H1 (cell line): ENCODE measurements around the gene UTS2R. TPM values are rescaled to one million over a fixed set of nuclear protein-coding genes. Genes with fewer than 3 reads are reported as not detected.

Experiments used
- CHD1 ChIP-seq: IDR thresholded peaks from 2 replicates; pipeline ENCODE4 v1.6.1; 2012; ENCODE audit warnings: low read depth, low read length, improper control_type of control experiment
- KDM1A ChIP-seq: fragments of 200-600, 300-600 bp; sonication (generic); IDR thresholded peaks from 2 replicates; pipeline ENCODE4 v1.7.1; 2016; ENCODE audit warnings: mild to moderate bottlenecking, low read length, borderline replicate concordance
- NANOG ChIP-seq: IDR thresholded peaks from 2 replicates; pipeline ENCODE4 v1.6.1; 2011; ENCODE audit warnings: low read length, low read depth, mild to moderate bottlenecking, inconsistent platforms; ENCODE audit not compliant: insufficient read depth, poor library complexity, severe bottlenecking
- RXRA ChIP-seq: IDR thresholded peaks from 2 replicates; pipeline ENCODE4 v1.6.1; 2011; ENCODE audit warnings: low read depth, mild to moderate bottlenecking, low read length, moderate library complexity; ENCODE audit not compliant: insufficient read depth
- SIRT6 ChIP-seq: IDR thresholded peaks from one replicate; pipeline ENCODE4 v1.7.1; 2012; ENCODE audit warnings: low read length, inconsistent platforms
- SP4 ChIP-seq: IDR thresholded peaks from 2 replicates; pipeline ENCODE4 v1.6.1; 2012; ENCODE audit warnings: low read length, inconsistent platforms
- polyA plus RNA-seq, 7 experiments: library from polyadenylated mRNA; depleted of rRNA in 3 of 7; stranded (reverse) in 5 of 7; unstranded in 2 of 7; fragments of >200 nt in 5 of 7; fragments of 200-250 nt in 2 of 7; gene quantifications; 1 replicate in 5 of 7; 2 replicates in 1 of 7; 4 replicates in 1 of 7; pipeline versions ENCODE4 v1.2.1 to v1.2.3, GENCODE V29; 2011 to 2013; ENCODE audit warnings: missing spikeins in 2 of 7, mixed read lengths in 2 of 7
- total RNA-seq: library from RNA; stranded (reverse); fragmentation: NEBNext Ultra II Directional; extraction: Animal tissue kit (Norgen Biotek cat#: 25700); gene quantifications from 2 replicates; pipeline ENCODE4 v1.2.1, GENCODE V29; 2021
- TF ChIP-seq, protein P1 (sequence below): fragments of 300-600 bp; sonication (generic); IDR thresholded peaks from 2 replicates; pipeline ENCODE4 v1.7.1; 2012; ENCODE audit warnings: low read length, moderate library complexity, mild to moderate bottlenecking, inconsistent platforms; ENCODE audit not compliant: insufficient replicate concordance

UTS2R gene
- total and polyA plus RNA-seq, 2 of the 8 experiments (the other 6 are each of a cell fraction or from before 2014, with no cell fraction given): 0.27 TPM; not detected in 1

- TF ChIP-seq, protein P1, sequence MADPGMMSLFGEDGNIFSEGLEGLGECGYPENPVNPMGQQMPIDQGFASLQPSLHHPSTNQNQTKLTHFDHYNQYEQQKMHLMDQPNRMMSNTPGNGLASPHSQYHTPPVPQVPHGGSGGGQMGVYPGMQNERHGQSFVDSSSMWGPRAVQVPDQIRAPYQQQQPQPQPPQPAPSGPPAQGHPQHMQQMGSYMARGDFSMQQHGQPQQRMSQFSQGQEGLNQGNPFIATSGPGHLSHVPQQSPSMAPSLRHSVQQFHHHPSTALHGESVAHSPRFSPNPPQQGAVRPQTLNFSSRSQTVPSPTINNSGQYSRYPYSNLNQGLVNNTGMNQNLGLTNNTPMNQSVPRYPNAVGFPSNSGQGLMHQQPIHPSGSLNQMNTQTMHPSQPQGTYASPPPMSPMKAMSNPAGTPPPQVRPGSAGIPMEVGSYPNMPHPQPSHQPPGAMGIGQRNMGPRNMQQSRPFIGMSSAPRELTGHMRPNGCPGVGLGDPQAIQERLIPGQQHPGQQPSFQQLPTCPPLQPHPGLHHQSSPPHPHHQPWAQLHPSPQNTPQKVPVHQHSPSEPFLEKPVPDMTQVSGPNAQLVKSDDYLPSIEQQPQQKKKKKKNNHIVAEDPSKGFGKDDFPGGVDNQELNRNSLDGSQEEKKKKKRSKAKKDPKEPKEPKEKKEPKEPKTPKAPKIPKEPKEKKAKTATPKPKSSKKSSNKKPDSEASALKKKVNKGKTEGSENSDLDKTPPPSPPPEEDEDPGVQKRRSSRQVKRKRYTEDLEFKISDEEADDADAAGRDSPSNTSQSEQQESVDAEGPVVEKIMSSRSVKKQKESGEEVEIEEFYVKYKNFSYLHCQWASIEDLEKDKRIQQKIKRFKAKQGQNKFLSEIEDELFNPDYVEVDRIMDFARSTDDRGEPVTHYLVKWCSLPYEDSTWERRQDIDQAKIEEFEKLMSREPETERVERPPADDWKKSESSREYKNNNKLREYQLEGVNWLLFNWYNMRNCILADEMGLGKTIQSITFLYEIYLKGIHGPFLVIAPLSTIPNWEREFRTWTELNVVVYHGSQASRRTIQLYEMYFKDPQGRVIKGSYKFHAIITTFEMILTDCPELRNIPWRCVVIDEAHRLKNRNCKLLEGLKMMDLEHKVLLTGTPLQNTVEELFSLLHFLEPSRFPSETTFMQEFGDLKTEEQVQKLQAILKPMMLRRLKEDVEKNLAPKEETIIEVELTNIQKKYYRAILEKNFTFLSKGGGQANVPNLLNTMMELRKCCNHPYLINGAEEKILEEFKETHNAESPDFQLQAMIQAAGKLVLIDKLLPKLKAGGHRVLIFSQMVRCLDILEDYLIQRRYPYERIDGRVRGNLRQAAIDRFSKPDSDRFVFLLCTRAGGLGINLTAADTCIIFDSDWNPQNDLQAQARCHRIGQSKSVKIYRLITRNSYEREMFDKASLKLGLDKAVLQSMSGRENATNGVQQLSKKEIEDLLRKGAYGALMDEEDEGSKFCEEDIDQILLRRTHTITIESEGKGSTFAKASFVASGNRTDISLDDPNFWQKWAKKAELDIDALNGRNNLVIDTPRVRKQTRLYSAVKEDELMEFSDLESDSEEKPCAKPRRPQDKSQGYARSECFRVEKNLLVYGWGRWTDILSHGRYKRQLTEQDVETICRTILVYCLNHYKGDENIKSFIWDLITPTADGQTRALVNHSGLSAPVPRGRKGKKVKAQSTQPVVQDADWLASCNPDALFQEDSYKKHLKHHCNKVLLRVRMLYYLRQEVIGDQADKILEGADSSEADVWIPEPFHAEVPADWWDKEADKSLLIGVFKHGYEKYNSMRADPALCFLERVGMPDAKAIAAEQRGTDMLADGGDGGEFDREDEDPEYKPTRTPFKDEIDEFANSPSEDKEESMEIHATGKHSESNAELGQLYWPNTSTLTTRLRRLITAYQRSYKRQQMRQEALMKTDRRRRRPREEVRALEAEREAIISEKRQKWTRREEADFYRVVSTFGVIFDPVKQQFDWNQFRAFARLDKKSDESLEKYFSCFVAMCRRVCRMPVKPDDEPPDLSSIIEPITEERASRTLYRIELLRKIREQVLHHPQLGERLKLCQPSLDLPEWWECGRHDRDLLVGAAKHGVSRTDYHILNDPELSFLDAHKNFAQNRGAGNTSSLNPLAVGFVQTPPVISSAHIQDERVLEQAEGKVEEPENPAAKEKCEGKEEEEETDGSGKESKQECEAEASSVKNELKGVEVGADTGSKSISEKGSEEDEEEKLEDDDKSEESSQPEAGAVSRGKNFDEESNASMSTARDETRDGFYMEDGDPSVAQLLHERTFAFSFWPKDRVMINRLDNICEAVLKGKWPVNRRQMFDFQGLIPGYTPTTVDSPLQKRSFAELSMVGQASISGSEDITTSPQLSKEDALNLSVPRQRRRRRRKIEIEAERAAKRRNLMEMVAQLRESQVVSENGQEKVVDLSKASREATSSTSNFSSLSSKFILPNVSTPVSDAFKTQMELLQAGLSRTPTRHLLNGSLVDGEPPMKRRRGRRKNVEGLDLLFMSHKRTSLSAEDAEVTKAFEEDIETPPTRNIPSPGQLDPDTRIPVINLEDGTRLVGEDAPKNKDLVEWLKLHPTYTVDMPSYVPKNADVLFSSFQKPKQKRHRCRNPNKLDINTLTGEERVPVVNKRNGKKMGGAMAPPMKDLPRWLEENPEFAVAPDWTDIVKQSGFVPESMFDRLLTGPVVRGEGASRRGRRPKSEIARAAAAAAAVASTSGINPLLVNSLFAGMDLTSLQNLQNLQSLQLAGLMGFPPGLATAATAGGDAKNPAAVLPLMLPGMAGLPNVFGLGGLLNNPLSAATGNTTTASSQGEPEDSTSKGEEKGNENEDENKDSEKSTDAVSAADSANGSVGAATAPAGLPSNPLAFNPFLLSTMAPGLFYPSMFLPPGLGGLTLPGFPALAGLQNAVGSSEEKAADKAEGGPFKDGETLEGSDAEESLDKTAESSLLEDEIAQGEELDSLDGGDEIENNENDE: no peak
- TF ChIP-seq CHD1 (no peak), SIRT6 (no peak), RXRA (no peak), NANOG (no peak), KDM1A (no peak), SP4 (no peak)
- TF ChIP-seq, all 59 proteins: peak for 0
Measured at GRCh38 chr17:82349287-82349701, 22.3 kb upstream of the UTS2R start (continued).
